Ectodermal cell (in vitro differentiated cells): ENCODE measurements around the gene GLTP.

Source experiments
- H3K27ac ChIP-seq: 2 replicates; pipeline ENCODE4 v1.7.0; 2013; ENCODE audit warnings: mild to moderate bottlenecking, low read depth, low read length; ENCODE audit not compliant: insufficient read depth, poor library complexity, severe bottlenecking
- H3K27me3 ChIP-seq: 2 replicates; pipeline ENCODE4 v1.7.0; 2013; ENCODE audit warnings: mild to moderate bottlenecking, low read length; ENCODE audit not compliant: insufficient read depth, control insufficient read depth, poor library complexity, severe bottlenecking
- H3K36me3 ChIP-seq: one replicate; pipeline ENCODE4 v1.7.0; 2013; ENCODE audit warnings: low read length; ENCODE audit not compliant: control insufficient read depth, insufficient read depth
- H3K4me1 ChIP-seq: one replicate; pipeline ENCODE4 v1.7.0; 2013; ENCODE audit warnings: low read length; ENCODE audit not compliant: control insufficient read depth, insufficient read depth
- H3K4me3 ChIP-seq: 2 replicates; pipeline ENCODE4 v1.7.0; 2013; ENCODE audit warnings: low read depth, low read length, control low read depth; ENCODE audit not compliant: insufficient read depth
- H3K9me3 ChIP-seq: 2 replicates; pipeline ENCODE4 v1.7.0; 2013; ENCODE audit warnings: mild to moderate bottlenecking, low read length, moderate library complexity; ENCODE audit not compliant: control insufficient read depth
- WGBS, 2 experiments: methylation state at CpG; one replicate each; pipeline ENCODE4 v1.1.7; 2013; ENCODE audit warnings: missing lambda C conversion rate in 2 of 2; 5-methylcytosine and 5-hydroxymethylcytosine counted together

Gene GLTP

GRCh38 chr12:109802828-109803227 is 77.5 kb downstream of the GLTP start:
- no peaks in the 10 kb centered on the region for H3K4me1 ChIP-seq
- H3K27ac ChIP-seq = no peak overlapping the region
- H3K4me3 ChIP-seq = no peak overlapping the region
- H3K27me3 ChIP-seq = no peaks in the 10 kb centered on the region
- 93 to 96% methylated on average over 15 of the region's 15 CpGs for WGBS, 2 experiments
- no peaks in the 10 kb centered on the region for H3K9me3 ChIP-seq
- H3K36me3 ChIP-seq = no peaks in the 10 kb centered on the region
